ENCODE results near the gene CMTM6.
"Not testable (repeated sequence)": the region's sequence is repeated elsewhere in the genome, so short reads cannot be mapped to it uniquely, and the experiment has no call there.

CMTM6 gene

GRCh38 chr3:32499585-32499984 is 3.1 kb downstream of the CMTM6 start:
- no peak for DNase-seq (ENCODE audit: low read depth in 2 of 2)

GRCh38 chr3:32498992-32499391 is 3.7 kb downstream of the CMTM6 start:
- DNase-seq (ENCODE audit: low read depth in 2 of 2), result no peak

- DNase-seq (ENCODE audit: low read depth in 2 of 2), result no peak
Measured at GRCh38 chr3:32498252-32498651, 4.4 kb downstream of the CMTM6 start.

GRCh38 chr3:32495609-32496008 is 7.0 kb downstream of the CMTM6 start:
- DNase-seq (ENCODE audit: low read depth in 2 of 2), result no peak

GRCh38 chr3:32495085-32495484 is 7.6 kb downstream of the CMTM6 start:
- no peak for DNase-seq (ENCODE audit: low read depth in 2 of 2)

GRCh38 chr3:32493437-32494414 is 8.9 kb downstream of the CMTM6 start:
- no peak for DNase-seq (ENCODE audit: low read depth in 2 of 2)

- no peak for DNase-seq (ENCODE audit: low read depth in 2 of 2)
Measured at GRCh38 chr3:32492684-32493436, 9.8 kb downstream of the CMTM6 start.

GRCh38 chr3:32488474-32489008 is 14.1 kb downstream of the CMTM6 start:
- DNase-seq (ENCODE audit: low read depth in 2 of 2), result no peak

GRCh38 chr3:32487781-32488473 is 14.7 kb downstream of the CMTM6 start:
- no peak for DNase-seq (ENCODE audit: low read depth in 2 of 2)

GRCh38 chr3:32484436-32484835 is 18.2 kb downstream of the CMTM6 start:
- DNase-seq (ENCODE audit: low read depth in 2 of 2), result no peak

GRCh38 chr3:32483772-32484171 is 18.9 kb downstream of the CMTM6 start:
- DNase-seq (ENCODE audit: low read depth in 2 of 2), result no peak

- DNase-seq (ENCODE audit: low read depth in 2 of 2), result no peak
Measured at GRCh38 chr3:32482693-32483092, 20.0 kb downstream of the CMTM6 start.

GRCh38 chr3:32481791-32482631 is 20.6 kb downstream of the CMTM6 start:
- no peak for DNase-seq (ENCODE audit: low read depth in 2 of 2)

GRCh38 chr3:32480604-32481003 is 22.0 kb downstream of the CMTM6 start:
- no peak for DNase-seq (ENCODE audit: low read depth in 2 of 2)

GRCh38 chr3:32474201-32474600 is 28.5 kb downstream of the CMTM6 start:
- DNase-seq (ENCODE audit: low read depth in 2 of 2), result no peak

- not testable (repeated sequence) for DNase-seq (ENCODE audit: low read depth in 2 of 2)
Measured at GRCh38 chr3:32472151-32472550, 30.5 kb downstream of the CMTM6 start.

- no peak for DNase-seq (ENCODE audit: low read depth in 2 of 2)
Measured at GRCh38 chr3:32471246-32471645, 31.4 kb downstream of the CMTM6 start.

- no peak for DNase-seq (ENCODE audit: low read depth in 2 of 2)
Measured at GRCh38 chr3:32470362-32470761, 32.3 kb downstream of the CMTM6 start.

- DNase-seq (ENCODE audit: low read depth in 2 of 2), result no peak
Measured at GRCh38 chr3:32469151-32469874, 33.3 kb downstream of the CMTM6 start.

- peak; percentile 51 to 56 for DNase-seq (ENCODE audit: low read depth in 2 of 2)
Measured at GRCh38 chr3:32467333-32468070, 35.1 kb downstream of the CMTM6 start.
